Neural cell (in vitro differentiated cells): ENCODE results near the gene SOBP. TPM values are rescaled to one million over a fixed set of nuclear protein-coding genes. Genes with fewer than 3 reads are reported as not detected.

Experiments used
- H2AFZ ChIP-seq: fragments of 200-600, 300-800 bp; sonication (generic), shearing (Covaris generic); 2 replicates; pipeline ENCODE4 v1.6.0; 2014; ENCODE audit warnings: low read depth, mild to moderate bottlenecking, antibody characterized with exemption, low read length, moderate library complexity
- H3F3A ChIP-seq: fragments of 200-600 bp; shearing (Covaris generic); 2 replicates; pipeline ENCODE4 v1.6.1; 2016; ENCODE audit warnings: mild to moderate bottlenecking, moderate library complexity, mixed read lengths, antibody characterized with exemption, low read length; ENCODE audit not compliant: insufficient read depth, poor library complexity, severe bottlenecking
- H3K27ac ChIP-seq: fragments of 200-600, 300-800 bp; sonication (generic), shearing (Covaris generic); 2 replicates; pipeline ENCODE4 v1.5.1; 2014; ENCODE audit warnings: mild to moderate bottlenecking, low read length, moderate library complexity
- H3K27me3 ChIP-seq: fragments of 300-800, 200-600 bp; sonication (generic), shearing (Covaris generic); 2 replicates; pipeline ENCODE4 v1.6.0; 2014; ENCODE audit warnings: mild to moderate bottlenecking, low read depth, low read length, moderate library complexity; ENCODE audit not compliant: insufficient read depth
- H3K36me3 ChIP-seq: fragments of 300-800, 200-600 bp; sonication (generic), shearing (Covaris generic); 2 replicates; pipeline ENCODE4 v1.5.1; 2014; ENCODE audit warnings: mild to moderate bottlenecking, antibody characterized with exemption, low read length, moderate library complexity; ENCODE audit not compliant: insufficient read depth
- H3K4me2 ChIP-seq: fragments of 300-800, 200-600 bp; sonication (generic), shearing (Covaris generic); 2 replicates; pipeline ENCODE4 v1.6.0; 2014; ENCODE audit warnings: mild to moderate bottlenecking, low read length
- H3K4me3 ChIP-seq: fragments of 300-800, 200-600 bp; sonication (generic), shearing (Covaris generic); 2 replicates; pipeline ENCODE4 v1.5.1; 2014; ENCODE audit warnings: mild to moderate bottlenecking, low read length, moderate library complexity
- H3K79me2 ChIP-seq: fragments of 200-600 bp; shearing (Covaris generic); replicated peaks from 2 replicates; pipeline ENCODE4 v1.6.0; 2014; ENCODE audit warnings: mild to moderate bottlenecking, low read length, moderate library complexity; ENCODE audit not compliant: insufficient read depth
- H3K9ac ChIP-seq: fragments of 300-800, 200-600 bp; sonication (generic), shearing (Covaris generic); 2 replicates; pipeline ENCODE4 v1.6.1; 2016; ENCODE audit warnings: mild to moderate bottlenecking, low read length, mixed read lengths
- H3K9me2 ChIP-seq: fragments of 200-600 bp; shearing (Covaris generic); 2 replicates; pipeline ENCODE4 v1.6.1; 2016; ENCODE audit warnings: mild to moderate bottlenecking, low read length, mixed read lengths; ENCODE audit not compliant: insufficient read depth
- H3K9me3 ChIP-seq: fragments of 200-600, 300-800 bp; sonication (generic), shearing (Covaris generic); 2 replicates; pipeline ENCODE4 v1.6.1; 2016; ENCODE audit warnings: mild to moderate bottlenecking, mixed run types, low read length, moderate library complexity, mixed read lengths
- H4K20me1 ChIP-seq: fragments of 200-600 bp; shearing (Covaris generic); 2 replicates; pipeline ENCODE4 v1.6.1; 2016; ENCODE audit warnings: mild to moderate bottlenecking, mixed run types; ENCODE audit not compliant: insufficient read depth
- EP300 ChIP-seq: fragments of 450-650 bp; conservative IDR thresholded peaks from 2 replicates; pipeline ENCODE4 v1.6.1; 2014; ENCODE audit warnings: antibody characterized with exemption, mild to moderate bottlenecking, moderate library complexity; ENCODE audit not compliant: poor library complexity, severe bottlenecking
- EZH2 ChIP-seq: fragments of 200-600, 300-800 bp; shearing (Covaris generic), sonication (generic); IDR thresholded peaks from 2 replicates; pipeline ENCODE4 v1.6.1; 2014; ENCODE audit warnings: antibody characterized with exemption, low read length, borderline replicate concordance, mild to moderate bottlenecking; ENCODE audit not compliant: insufficient read depth, poor library complexity, severe bottlenecking
- MXI1 ChIP-seq: fragments of 450-650 bp; conservative IDR thresholded peaks from 2 replicates; pipeline ENCODE4 v1.6.1; 2014; ENCODE audit warnings: antibody characterized with exemption, mild to moderate bottlenecking; ENCODE audit not compliant: poor library complexity, severe bottlenecking
- POLR2AphosphoS5 ChIP-seq: IDR thresholded peaks from 2 replicates; pipeline ENCODE4 v1.6.1; 2012
- RAD21 ChIP-seq: fragments of 450-650 bp; conservative IDR thresholded peaks from 2 replicates; pipeline ENCODE4 v1.6.1; 2014; ENCODE audit warnings: antibody characterized with exemption, mild to moderate bottlenecking, moderate library complexity
- SMC3 ChIP-seq: fragments of 450-650 bp; conservative IDR thresholded peaks from 2 replicates; pipeline ENCODE4 v1.6.1; 2014; ENCODE audit warnings: antibody characterized with exemption, mild to moderate bottlenecking, moderate library complexity; ENCODE audit not compliant: poor library complexity
- TAF1 ChIP-seq: IDR thresholded peaks from 2 replicates; pipeline ENCODE4 v1.6.1; 2012; ENCODE audit warnings: low read depth
- polyA plus RNA-seq: library from polyadenylated mRNA; depleted of rRNA; stranded (reverse); fragments of >200 nt; gene quantifications from 2 replicates; pipeline ENCODE4 v1.2.3, GENCODE V29; 2014
- TF ChIP-seq, protein P1 (sequence below): IDR thresholded peaks from 2 replicates; pipeline ENCODE4 v1.6.1; 2012; ENCODE audit warnings: borderline replicate concordance
- TF ChIP-seq, protein P2 (sequence below): fragments of 450-650 bp; IDR thresholded peaks from 2 replicates; pipeline ENCODE4 v1.5.1; 2014; ENCODE audit warnings: antibody characterized with exemption, mild to moderate bottlenecking, moderate library complexity; ENCODE audit not compliant: poor library complexity, severe bottlenecking

Gene SOBP
- polyA plus RNA-seq, 1 donor from 2014 or later, result 16.4 TPM

DNA sequence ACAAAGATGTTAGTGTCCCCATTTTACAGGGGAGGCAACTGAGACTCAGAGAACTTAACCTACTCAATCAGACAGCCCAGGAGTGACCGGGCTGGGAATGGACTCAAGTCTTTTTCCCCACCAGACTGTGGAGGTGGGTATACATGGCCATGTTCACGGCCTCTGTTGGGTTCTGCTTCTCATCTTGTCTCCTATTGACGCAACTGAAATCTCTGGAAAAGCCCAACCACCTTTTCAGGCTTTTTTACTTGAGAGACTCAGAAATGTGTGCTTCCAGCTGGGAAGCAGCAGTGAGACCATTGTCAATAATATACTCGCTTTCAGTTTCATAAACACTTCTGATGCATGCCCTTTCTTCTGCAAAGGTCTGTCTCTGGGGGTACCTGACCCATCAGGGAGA, 70.7 kb downstream of the SOBP start:
- H3K27me3 ChIP-seq, result no peaks in the 10 kb centered on the region
- TF ChIP-seq EP300 (no peak), EZH2 (no peak), TAF1 (no peak), MXI1 (no peak), POLR2AphosphoS5 (no peak), RAD21 (no peak), SMC3 (no peak)
- TF ChIP-seq, protein P1, sequence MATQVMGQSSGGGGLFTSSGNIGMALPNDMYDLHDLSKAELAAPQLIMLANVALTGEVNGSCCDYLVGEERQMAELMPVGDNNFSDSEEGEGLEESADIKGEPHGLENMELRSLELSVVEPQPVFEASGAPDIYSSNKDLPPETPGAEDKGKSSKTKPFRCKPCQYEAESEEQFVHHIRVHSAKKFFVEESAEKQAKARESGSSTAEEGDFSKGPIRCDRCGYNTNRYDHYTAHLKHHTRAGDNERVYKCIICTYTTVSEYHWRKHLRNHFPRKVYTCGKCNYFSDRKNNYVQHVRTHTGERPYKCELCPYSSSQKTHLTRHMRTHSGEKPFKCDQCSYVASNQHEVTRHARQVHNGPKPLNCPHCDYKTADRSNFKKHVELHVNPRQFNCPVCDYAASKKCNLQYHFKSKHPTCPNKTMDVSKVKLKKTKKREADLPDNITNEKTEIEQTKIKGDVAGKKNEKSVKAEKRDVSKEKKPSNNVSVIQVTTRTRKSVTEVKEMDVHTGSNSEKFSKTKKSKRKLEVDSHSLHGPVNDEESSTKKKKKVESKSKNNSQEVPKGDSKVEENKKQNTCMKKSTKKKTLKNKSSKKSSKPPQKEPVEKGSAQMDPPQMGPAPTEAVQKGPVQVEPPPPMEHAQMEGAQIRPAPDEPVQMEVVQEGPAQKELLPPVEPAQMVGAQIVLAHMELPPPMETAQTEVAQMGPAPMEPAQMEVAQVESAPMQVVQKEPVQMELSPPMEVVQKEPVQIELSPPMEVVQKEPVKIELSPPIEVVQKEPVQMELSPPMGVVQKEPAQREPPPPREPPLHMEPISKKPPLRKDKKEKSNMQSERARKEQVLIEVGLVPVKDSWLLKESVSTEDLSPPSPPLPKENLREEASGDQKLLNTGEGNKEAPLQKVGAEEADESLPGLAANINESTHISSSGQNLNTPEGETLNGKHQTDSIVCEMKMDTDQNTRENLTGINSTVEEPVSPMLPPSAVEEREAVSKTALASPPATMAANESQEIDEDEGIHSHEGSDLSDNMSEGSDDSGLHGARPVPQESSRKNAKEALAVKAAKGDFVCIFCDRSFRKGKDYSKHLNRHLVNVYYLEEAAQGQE, result no peak
- TF ChIP-seq, protein P2, sequence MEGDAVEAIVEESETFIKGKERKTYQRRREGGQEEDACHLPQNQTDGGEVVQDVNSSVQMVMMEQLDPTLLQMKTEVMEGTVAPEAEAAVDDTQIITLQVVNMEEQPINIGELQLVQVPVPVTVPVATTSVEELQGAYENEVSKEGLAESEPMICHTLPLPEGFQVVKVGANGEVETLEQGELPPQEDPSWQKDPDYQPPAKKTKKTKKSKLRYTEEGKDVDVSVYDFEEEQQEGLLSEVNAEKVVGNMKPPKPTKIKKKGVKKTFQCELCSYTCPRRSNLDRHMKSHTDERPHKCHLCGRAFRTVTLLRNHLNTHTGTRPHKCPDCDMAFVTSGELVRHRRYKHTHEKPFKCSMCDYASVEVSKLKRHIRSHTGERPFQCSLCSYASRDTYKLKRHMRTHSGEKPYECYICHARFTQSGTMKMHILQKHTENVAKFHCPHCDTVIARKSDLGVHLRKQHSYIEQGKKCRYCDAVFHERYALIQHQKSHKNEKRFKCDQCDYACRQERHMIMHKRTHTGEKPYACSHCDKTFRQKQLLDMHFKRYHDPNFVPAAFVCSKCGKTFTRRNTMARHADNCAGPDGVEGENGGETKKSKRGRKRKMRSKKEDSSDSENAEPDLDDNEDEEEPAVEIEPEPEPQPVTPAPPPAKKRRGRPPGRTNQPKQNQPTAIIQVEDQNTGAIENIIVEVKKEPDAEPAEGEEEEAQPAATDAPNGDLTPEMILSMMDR, result no peak
- H2AFZ ChIP-seq, result no peak overlapping the region
- peaks cover 3% of the 10 kb centered on the region for H3K79me2 ChIP-seq
- H3K9me3 ChIP-seq, result no peaks in the 10 kb centered on the region
- H3K4me3 ChIP-seq, result no peak overlapping the region
- H3F3A ChIP-seq, result peaks cover 15% of the 10 kb centered on the region
- no peak overlapping the region for H3K4me2 ChIP-seq
- no peaks in the 10 kb centered on the region for H4K20me1 ChIP-seq
- H3K9me2 ChIP-seq, result no peaks in the 10 kb centered on the region
- peaks cover 5% of the 10 kb centered on the region for H3K36me3 ChIP-seq
- H3K27ac ChIP-seq, result no peak overlapping the region
- H3K9ac ChIP-seq, result no peak overlapping the region

DNA sequence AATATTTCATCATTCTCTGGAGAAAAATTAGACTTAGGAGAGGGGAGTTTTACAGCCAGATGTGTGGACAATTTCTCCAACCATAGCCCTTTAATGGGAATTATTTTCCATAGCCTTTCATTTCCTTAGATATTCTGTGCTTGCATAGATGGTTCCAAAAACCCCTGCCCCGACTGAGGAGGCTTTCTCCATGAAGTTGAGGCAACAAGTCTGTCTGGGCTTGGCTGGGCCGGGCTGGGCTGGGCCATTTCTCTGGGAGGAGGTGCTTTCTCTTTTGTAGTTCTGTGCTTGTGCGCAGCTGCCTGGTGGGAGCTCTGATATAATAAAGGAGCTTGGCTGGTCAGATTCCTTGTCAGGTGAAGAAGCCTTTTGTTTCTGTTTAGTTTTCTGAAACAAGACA, 71.4 kb downstream of the SOBP start:
- H3K79me2 ChIP-seq, result peaks cover 3% of the 10 kb centered on the region
- no peaks in the 10 kb centered on the region for H4K20me1 ChIP-seq
- no peaks in the 10 kb centered on the region for H3K27me3 ChIP-seq
- H3K36me3 ChIP-seq, result peaks cover 5% of the 10 kb centered on the region
- no peak overlapping the region for H3K27ac ChIP-seq
- H2AFZ ChIP-seq, result no peak overlapping the region
- peaks cover 9% of the 10 kb centered on the region for H3F3A ChIP-seq
- no peaks in the 10 kb centered on the region for H3K9me3 ChIP-seq
- no peak overlapping the region for H3K4me3 ChIP-seq
- H3K9ac ChIP-seq, result no peak overlapping the region
- H3K9me2 ChIP-seq, result no peaks in the 10 kb centered on the region
- TF ChIP-seq SMC3 (no peak), EP300 (no peak), RAD21 (no peak), MXI1 (no peak), POLR2AphosphoS5 (no peak), EZH2 (no peak), TAF1 (no peak)
- TF ChIP-seq, protein P2, result no peak
- TF ChIP-seq, protein P1, result no peak
- H3K4me2 ChIP-seq, result no peak overlapping the region
